SIG-M5 (cell line): Measurements from ENCODE around the gene CIRBP.

Experiments
- DNase-seq: peaks from one replicate; lab custom pipeline; 2025; lab: John Stamatoyannopoulos, UW

CIRBP gene

GRCh38 chr19:1256646-1257474 is 12.3 kb upstream of the CIRBP start:
- DNase-seq = no peak

GRCh38 chr19:1257475-1258162 is 11.5 kb upstream of the CIRBP start:
- DNase-seq = no peak

- no peak for DNase-seq
Observed at GRCh38 chr19:1258163-1258492, 11.0 kb upstream of the CIRBP start.

DNA sequence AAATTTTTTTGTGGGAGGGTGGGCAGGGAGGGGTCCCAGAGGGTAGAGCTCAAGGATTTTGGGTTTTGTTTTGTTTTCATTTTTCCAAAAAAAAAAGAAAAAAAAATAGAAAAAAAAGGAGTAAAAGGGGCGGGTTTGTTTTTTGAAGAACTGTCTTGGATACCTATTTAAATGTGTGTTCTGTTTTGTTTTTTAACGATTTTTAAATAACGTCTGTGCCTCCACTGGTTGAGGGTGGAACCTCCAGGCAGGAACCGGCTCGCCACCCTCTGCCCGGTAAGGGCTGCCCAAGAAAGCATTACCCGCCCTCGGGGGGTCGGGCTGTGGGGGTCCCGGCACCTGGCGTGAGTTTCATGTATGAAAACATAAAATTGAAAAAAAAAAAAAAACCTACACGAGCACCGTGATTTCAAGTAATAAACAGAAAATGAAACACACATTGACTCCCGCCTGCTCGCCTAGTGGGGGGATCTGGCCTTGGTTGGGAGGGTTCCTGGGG is 10.4 kb upstream of the CIRBP start:
- no peak for DNase-seq

DNA sequence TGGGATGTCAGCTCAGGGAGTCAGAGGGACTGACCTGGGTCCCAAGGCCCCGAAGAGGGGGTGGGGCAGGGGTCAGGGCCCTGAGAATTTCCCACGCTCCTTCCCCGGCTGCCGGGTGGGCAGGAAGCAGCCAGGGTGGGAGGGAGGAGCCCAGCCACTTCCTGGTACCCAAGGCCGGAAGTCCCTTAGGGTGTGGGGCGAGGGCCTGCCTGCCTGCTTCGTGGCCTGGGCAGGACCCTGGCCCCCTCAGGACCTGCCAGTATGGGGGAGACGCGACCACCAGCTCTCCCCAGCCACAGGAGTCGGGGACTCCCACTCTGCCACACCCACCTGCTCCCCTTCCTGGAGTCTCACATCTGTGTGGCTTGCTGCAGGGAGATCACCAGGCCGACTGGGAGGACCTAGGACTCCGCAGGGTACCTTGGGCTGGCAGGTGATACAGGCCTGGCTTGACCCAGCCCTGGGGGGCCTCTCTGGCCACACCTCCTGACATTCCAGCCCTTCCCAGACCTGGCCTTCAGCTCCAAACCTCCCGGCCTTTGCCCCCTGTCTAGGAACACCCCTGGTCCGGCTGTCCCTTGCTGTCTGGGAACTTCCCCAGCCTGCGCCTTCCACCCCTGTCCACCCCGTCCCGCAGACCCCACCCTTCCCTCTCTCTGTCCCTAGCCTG is 9.8 kb upstream of the CIRBP start:
- no peak for DNase-seq

DNA sequence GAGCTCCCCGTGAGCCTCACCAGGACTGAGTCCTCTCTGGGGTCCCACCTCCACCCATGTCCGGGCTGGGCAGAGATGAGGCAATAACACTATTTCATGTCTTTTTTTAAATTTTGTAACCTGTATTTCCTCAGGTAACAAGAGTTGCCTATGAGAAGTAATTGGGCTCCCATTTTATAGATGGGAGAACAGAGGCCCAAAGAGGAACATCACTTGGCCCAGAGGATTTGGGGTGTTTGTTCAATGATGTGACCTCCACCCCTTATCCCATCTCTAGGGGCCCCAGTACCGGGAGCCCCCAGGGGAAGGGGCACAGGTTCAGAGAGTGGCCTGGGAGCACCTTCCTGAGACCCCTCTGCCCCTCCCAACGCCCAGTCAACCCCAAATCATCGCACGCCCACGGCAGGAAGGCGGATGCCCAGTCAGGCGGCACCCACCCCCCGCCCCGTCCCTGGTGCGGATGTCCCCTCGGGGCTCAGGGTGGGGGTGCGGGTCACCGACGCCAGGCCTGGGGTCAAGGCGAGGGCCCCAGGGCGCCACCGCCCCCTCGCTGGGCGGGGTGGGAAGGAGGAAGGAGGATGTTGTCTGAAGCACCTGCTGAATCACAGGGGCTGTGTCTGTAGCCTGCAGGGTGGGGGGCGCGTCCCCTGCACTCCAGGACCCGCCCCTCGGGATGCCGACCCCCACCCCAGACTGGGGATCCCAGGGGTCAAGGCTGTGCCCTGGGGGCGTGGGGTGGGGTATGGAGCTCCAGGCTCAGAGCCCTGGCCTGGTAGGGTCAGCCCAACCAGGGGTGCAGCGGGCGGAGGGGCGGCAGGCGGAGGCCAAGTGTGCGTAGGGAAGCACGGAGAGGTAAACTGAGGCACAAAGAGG is 9.0 kb upstream of the CIRBP start:
- DNase-seq = no peak

DNA sequence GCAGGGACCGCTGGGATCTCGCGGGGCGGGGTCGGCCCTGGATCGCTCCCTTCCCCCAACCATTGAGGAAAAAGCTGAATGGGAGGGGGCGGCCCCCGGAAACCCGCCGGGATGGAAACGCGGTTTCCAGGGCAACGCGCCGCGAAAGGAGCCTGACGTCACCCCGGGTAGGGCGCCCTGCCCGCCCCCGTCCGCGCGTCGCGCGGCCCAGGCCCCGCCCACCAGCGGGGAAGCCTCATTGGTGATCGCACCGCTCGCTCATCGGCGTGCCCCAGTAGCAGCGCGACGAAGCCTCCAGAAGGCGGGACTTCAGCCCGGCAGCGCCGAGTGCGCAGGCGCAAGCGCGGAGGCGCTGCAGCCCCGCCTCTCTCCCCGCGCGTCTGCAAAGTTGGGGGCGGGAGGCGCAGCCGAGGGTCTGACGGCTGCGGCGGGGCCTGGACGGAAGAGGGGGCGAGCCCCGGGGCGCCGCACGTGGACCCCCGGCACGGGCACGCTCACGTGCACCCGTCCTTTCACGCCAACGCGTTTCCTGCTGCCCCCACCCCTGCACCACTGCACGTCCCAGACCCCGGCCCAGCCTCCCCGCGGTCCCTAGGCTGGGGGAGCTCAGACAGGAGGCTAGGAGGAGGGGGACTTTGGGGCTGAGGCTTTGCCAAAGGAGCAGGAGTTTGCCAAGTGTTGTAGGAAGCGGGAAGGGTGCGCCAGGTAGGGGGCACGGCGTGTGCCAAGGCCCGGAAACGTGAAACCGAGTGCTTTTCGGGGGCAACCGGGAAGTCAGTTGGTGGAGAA is 8.2 kb upstream of the CIRBP start:
- peak; percentile 66 for DNase-seq

- no peak for DNase-seq
Observed at GRCh38 chr19:1261538-1261797, 7.7 kb upstream of the CIRBP start.

DNA sequence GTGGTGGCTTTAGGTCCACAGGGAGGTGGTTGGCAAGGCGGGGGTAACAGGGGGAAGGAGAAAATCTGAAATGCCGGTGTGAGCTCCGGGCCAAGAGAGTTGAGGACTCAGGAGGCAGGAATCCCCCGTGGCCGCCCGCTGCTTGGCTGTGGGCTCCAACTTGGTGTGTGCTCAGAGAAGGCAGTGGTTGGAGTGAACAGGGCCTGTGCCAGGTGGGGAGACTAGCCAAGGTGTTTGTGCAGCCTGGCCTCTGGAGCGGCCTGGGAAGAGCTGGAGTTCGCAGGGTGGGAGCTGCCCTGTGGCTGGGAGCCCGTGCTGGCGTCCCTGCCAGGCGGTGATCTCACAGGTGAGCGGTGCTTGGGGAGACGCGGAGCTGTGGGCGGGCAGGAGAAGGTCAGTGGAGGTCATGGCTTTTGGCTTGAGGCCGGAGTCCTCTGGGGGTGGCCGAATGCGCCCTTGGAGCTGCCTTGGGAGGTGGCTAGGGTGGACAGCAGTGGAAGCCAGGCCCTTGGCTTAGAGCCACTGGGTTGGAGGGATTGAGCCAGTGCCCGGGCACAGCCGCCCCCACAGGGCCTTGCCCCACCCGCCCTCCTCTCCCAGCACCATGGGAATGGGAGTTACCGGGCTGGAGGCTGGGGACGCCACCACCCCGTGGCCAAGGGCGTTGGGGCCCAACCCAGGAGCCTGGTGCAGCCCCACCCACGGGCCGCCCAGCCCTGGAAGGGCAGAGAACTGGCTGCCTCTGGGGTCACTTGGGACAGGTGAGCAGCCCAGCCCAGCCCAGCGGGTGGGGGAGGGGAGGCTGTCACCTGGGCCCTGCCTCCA is 7.1 kb upstream of the CIRBP start:
- DNase-seq = no peak

DNA sequence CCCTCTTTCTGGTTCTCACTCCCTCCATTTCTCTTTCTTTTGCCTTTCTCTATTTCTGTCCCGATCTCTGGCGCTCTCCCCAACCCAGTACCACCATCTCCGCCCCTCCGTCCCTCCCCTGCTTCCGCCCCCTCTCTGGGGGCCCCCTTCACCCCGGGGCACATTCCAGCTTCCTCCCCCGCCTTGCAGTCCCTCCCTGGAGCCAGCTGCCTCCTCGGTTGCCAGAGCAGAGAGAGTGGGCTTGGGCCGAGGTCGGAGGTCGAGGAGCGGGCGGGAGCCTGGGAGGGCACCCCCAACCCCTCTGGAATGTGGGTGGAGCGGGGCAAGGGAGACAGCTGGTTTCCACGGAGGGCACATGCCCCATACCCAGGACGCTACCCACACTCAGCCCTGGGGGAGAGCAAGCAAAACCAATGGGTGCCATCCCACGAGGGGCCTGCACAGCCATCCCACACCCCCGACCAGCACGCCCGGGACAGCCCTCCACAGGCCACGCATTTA is 6.5 kb upstream of the CIRBP start:
- DNase-seq = no peak

DNA sequence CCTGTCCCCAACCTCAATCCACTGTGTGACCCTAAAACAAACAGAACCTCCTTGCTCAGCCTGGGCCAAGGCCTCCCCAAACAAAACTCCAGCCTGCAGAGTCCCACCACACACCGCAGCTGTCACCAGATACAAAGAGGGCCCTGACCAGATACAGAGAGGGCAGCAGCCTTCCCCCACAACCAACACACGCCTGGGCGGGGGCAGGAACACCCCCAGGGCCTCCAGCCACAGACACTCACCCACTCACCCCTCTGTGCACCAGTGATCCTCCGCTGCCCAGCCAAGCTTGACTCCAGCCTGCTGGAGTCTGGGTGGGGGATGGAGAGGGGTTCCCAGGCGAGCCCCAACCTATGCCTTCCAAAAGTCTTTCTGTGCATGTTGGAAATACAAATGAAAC is 5.9 kb upstream of the CIRBP start:
- DNase-seq = no peak

DNA sequence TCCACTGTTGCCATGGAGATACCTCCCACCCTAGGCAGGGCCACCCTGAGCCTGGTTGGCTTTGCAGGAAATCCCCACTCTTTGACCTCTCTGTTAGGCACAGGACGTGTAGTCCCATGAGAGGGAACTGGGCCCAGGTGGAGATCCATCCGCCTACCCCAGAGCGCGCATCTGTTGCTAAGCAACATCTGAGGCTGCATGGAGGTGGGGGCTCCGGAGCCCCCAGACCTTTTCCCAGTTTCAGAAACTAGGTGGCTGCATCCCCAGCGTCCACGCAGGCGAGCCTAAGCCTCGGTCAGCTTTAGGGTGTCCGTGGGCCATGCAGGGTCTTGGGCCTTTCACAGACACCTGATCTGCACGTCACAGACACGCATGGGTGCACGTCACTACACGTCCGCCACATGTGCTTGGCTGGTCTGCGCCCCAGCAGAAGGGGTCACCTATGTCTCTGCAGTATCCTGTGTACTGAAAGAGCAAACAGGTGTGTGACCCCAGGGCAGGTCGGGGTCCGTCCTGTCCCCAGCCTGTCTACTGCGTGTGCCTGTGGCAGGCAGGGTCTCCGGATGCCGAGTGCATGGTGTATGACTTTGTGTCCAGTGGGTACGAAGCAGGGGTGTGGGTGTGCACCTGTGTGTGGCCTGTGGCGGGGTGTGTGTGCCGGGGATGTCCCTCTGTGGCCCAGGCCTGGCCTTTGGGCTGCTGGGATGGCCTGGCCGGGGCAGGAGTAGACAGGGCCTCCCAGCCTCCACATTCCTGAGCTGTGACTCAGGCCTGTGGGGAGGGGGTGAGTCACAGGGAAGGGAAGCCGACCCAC is 4.1 kb upstream of the CIRBP start:
- no peak for DNase-seq

DNA sequence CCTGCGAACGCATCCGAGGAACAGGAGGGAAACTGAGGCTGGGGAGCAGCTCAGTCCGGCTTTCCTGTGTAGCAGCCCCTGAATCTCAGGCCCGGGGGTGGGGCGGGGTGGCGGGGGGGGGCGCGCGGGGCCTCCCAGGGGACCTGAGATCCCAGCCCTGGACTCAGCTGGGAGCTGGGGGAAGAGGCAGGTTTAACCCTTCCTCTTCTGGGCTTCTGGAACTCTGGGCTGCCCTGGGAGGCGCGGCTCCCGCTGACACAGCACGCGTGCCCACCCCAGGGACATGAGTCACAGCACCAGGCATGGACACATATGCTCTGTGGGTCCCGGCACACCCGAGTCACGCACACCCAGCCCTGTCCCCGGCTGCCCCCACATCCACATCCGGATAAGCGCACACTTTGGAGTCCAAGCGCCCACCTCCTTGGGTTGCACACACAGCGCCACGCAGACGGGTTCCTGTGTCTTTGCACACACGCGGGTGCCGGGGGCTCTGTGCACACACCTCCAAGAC is 3.5 kb upstream of the CIRBP start:
- no peak for DNase-seq

DNA sequence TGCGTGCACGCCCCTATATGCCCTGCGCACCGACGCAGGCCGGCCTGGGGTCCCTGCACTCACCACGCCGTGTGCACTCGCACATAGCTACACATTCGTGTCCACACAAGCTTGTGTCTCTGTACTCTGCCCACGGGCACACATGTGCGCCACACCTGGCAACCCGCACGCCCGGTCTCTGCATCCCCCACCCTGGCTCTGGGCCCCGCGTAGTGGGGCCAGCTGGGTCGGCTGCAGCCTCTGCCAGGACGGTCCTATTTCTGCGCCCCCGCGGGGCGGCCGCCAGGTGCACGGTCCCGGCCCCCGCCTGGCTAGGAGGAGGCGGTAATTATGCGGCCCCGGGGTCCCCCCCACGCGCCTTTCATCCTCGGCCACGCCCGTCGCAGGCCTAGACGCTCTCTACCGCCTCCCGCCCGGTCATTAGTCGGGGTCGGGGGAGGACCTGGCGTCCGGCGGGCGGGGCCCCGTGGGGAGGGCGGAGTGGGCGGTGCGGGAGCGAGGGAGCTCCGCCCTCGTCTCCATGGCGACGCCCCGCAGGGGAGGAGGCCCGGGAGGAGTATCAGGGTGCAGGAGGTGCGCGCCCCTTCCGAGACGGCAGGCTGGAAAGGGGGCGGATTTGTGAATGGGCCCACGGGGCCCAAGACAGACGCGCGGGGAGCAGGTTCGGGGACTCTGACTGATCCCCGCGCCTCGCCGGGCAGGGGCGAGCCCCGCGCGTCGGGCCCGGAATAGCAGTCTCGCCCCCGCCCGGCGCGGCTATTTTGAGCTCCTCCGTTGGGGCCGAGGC is 2.8 kb upstream of the CIRBP start:
- no peak for DNase-seq

- DNase-seq = no peak
Observed at GRCh38 chr19:1266916-1267476, 2.1 kb upstream of the CIRBP start.

DNA sequence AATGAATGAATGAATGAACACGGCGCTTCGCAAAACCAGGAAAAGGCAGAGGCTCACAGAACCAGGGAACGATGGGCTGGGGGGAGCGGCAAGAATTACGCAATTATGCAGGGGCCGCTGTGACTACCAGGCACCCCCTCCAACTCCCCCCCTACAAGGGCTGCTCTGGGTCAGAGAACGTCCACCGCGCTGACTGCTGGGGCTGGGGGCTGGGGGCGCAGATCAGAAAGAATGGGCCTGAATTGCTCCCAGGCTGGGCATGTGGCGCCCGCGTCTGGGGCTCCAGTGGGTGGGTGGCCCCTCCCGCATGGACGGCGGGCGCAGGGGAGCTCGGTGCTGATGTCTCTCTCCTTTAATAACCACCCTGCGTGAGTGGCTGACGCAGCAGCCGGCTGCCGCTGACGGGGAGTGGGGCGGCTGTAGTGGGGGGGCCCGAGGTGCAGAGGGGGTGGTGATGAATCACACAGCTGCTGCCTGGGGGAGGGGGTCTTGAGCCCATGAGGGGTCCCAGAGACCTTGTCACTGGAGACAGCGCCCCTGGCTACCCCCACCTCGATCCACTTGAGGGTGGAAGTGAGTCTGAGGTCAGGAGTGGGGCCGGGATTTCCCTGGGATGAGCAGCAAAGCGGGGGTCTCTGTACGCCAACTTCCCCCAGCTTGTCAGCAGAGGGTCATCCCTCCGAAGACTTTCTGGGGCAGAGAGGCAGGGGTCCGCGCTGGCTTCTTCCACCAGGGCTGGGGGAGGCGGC is 1.5 kb upstream of the CIRBP start:
- DNase-seq = no peak
